Stimulated activated CD8-positive, alpha-beta memory T cell treated with anti-CD3 and anti-CD28 coated beads, Interleukin-7, amount 100 ng/mL, for 4 hours (primary cell): ENCODE results near the gene NR1D2.
A peak's percentile ranks its signal among the peaks of the same experiment; 100 is the strongest.

Source experiments
- DNase-seq, 2 donors: peaks; one replicate each; pipeline ENCODE4 v3.0.0-alpha.2; 2020; ENCODE audit warnings: low read depth in 2 of 2

Gene NR1D2

GRCh38 chr3:23964537-23965235, 19.6 kb downstream of the NR1D2 start:
- no peak for DNase-seq

- no peak for DNase-seq
Observed at GRCh38 chr3:23966328-23966727, 21.2 kb downstream of the NR1D2 start.

- DNase-seq = no peak
Observed at GRCh38 chr3:23968463-23969184, 23.5 kb downstream of the NR1D2 start.

- DNase-seq = no peak
Observed at GRCh38 chr3:23969393-23969792, 24.3 kb downstream of the NR1D2 start.

- no peak for DNase-seq
Observed at GRCh38 chr3:23971684-23972083, 26.6 kb downstream of the NR1D2 start.

- no peak for DNase-seq
Observed at GRCh38 chr3:23976555-23976954, 31.5 kb downstream of the NR1D2 start.

GRCh38 chr3:23979569-23979968, 34.5 kb downstream of the NR1D2 start:
- no peak for DNase-seq

- no peak for DNase-seq
Observed at GRCh38 chr3:23981136-23981535, 36.0 kb downstream of the NR1D2 start.

GRCh38 chr3:23981955-23982354, 36.9 kb downstream of the NR1D2 start:
- no peak for DNase-seq

- no peak for DNase-seq
Observed at GRCh38 chr3:23984934-23985333, 39.8 kb downstream of the NR1D2 start.

GRCh38 chr3:23985747-23986544, 40.9 kb downstream of the NR1D2 start:
- no peak for DNase-seq

- DNase-seq = no peak
Observed at GRCh38 chr3:23987356-23987755, 42.3 kb downstream of the NR1D2 start.

- no peak for DNase-seq
Observed at GRCh38 chr3:23991306-23991682, 46.2 kb downstream of the NR1D2 start.

- no peak for DNase-seq
Observed at GRCh38 chr3:23991683-23992628, 46.9 kb downstream of the NR1D2 start.

GRCh38 chr3:23993556-23994243, 48.6 kb downstream of the NR1D2 start:
- DNase-seq = no peak

- no peak for DNase-seq
Observed at GRCh38 chr3:23994244-23994569, 49.1 kb downstream of the NR1D2 start.

GRCh38 chr3:23995219-23995618, 50.1 kb downstream of the NR1D2 start:
- DNase-seq = no peak

- DNase-seq = no peak
Observed at GRCh38 chr3:23996095-23996524, 51.0 kb downstream of the NR1D2 start.

GRCh38 chr3:23999012-23999641, 54.0 kb downstream of the NR1D2 start:
- DNase-seq = peak; percentile 14 to 25

GRCh38 chr3:24002129-24002528, 57.0 kb downstream of the NR1D2 start:
- DNase-seq = no peak

GRCh38 chr3:24003466-24003865, 58.4 kb downstream of the NR1D2 start:
- DNase-seq = no peak
